Measurements from ENCODE around the gene XPO4.

The XPO4 gene

GRCh38 chr13:20801707-20802106, 100.8 kb downstream of the XPO4 start:
- no peak for ATAC-seq
- peaks cover 28% of the 10 kb centered on the region for H3K4me1 Mint-ChIP-seq
- peak overlapping the region; percentile 43 for H3K27ac Mint-ChIP-seq
- peaks cover 46% of the 10 kb centered on the region for H3K36me3 Mint-ChIP-seq (ENCODE audit: low read depth)
- no peak overlapping the region for H3K4me3 Mint-ChIP-seq
- no peaks in the 10 kb centered on the region for H3K9me3 Mint-ChIP-seq
- no peak for DNase-seq
- no peaks in the 10 kb centered on the region for H3K27me3 Mint-ChIP-seq

GRCh38 chr13:20799726-20800416, 102.7 kb downstream of the XPO4 start:
- H3K27ac Mint-ChIP-seq: no peak overlapping the region

GRCh38 chr13:20798027-20798426, 104.5 kb downstream of the XPO4 start:
- H3K4me1 Mint-ChIP-seq: peaks cover 20% of the 10 kb centered on the region
- H3K27me3 Mint-ChIP-seq: no peaks in the 10 kb centered on the region
- no peak for DNase-seq
- no peak for ATAC-seq
- H3K4me3 Mint-ChIP-seq: no peak overlapping the region
- peaks cover 56% of the 10 kb centered on the region for H3K36me3 Mint-ChIP-seq (ENCODE audit: low read depth)
- H3K27ac Mint-ChIP-seq: no peak overlapping the region
- no peaks in the 10 kb centered on the region for H3K9me3 Mint-ChIP-seq

More at GRCh38 chr13:20799726-20800416, 102.7 kb downstream of the XPO4 start:
- ATAC-seq (peak; percentile 38), DNase-seq (no peak)
- Mint-ChIP-seq H3K4me3 (no peak overlapping the region), H3K4me1 (peaks cover 28% of the 10 kb centered on the region), H3K9me3 (no peaks in the 10 kb centered on the region), H3K27me3 (no peaks in the 10 kb centered on the region), H3K36me3 (ENCODE audit: low read depth) (peaks cover 52% of the 10 kb centered on the region)

GRCh38 chr13:20796791-20797508, 105.6 kb downstream of the XPO4 start:
- no peak overlapping the region for H3K4me3 Mint-ChIP-seq
- H3K4me1 Mint-ChIP-seq: peaks cover 18% of the 10 kb centered on the region
- H3K27me3 Mint-ChIP-seq: no peaks in the 10 kb centered on the region
- no peak for ATAC-seq
- no peak for DNase-seq
- peaks cover 56% of the 10 kb centered on the region for H3K36me3 Mint-ChIP-seq (ENCODE audit: low read depth)
- no peaks in the 10 kb centered on the region for H3K9me3 Mint-ChIP-seq
- H3K27ac Mint-ChIP-seq: no peak overlapping the region

GRCh38 chr13:20789665-20790064, 112.9 kb downstream of the XPO4 start:
- Mint-ChIP-seq H3K27me3 (no peaks in the 10 kb centered on the region), H3K4me3 (no peak overlapping the region), H3K36me3 (ENCODE audit: low read depth) (peaks cover 39% of the 10 kb centered on the region), H3K27ac (no peak overlapping the region), H3K4me1 (no peaks in the 10 kb centered on the region), H3K9me3 (no peaks in the 10 kb centered on the region)
- no peak for ATAC-seq
- DNase-seq: no peak

GRCh38 chr13:20788312-20788711, 114.2 kb downstream of the XPO4 start:
- Mint-ChIP-seq H3K9me3 (no peaks in the 10 kb centered on the region), H3K27me3 (no peaks in the 10 kb centered on the region), H3K4me1 (no peaks in the 10 kb centered on the region), H3K27ac (no peak overlapping the region), H3K36me3 (ENCODE audit: low read depth) (peaks cover 35% of the 10 kb centered on the region), H3K4me3 (no peak overlapping the region)
- ATAC-seq: no peak
- DNase-seq: no peak

GRCh38 chr13:20787180-20787579, 115.4 kb downstream of the XPO4 start:
- no peaks in the 10 kb centered on the region for H3K27me3 Mint-ChIP-seq
- no peaks in the 10 kb centered on the region for H3K4me1 Mint-ChIP-seq
- no peak overlapping the region for H3K27ac Mint-ChIP-seq
- no peak overlapping the region for H3K4me3 Mint-ChIP-seq
- ATAC-seq (no peak), DNase-seq (no peak)
- no peaks in the 10 kb centered on the region for H3K9me3 Mint-ChIP-seq
- peaks cover 41% of the 10 kb centered on the region for H3K36me3 Mint-ChIP-seq (ENCODE audit: low read depth)

GRCh38 chr13:20782116-20782708, 120.3 kb downstream of the XPO4 start:
- Mint-ChIP-seq H3K27ac (no peak overlapping the region), H3K9me3 (no peaks in the 10 kb centered on the region), H3K4me1 (no peaks in the 10 kb centered on the region), H3K36me3 (ENCODE audit: low read depth) (peaks cover 38% of the 10 kb centered on the region), H3K4me3 (no peak overlapping the region), H3K27me3 (no peaks in the 10 kb centered on the region)
- ATAC-seq (no peak), DNase-seq (no peak)

GRCh38 chr13:20780317-20780716, 122.2 kb downstream of the XPO4 start:
- Mint-ChIP-seq H3K4me3 (no peak overlapping the region), H3K36me3 (ENCODE audit: low read depth) (peaks cover 41% of the 10 kb centered on the region), H3K4me1 (peaks cover 3% of the 10 kb centered on the region), H3K27me3 (no peaks in the 10 kb centered on the region), H3K27ac (no peak overlapping the region), H3K9me3 (no peaks in the 10 kb centered on the region)
- ATAC-seq (no peak), DNase-seq (no peak)

- Mint-ChIP-seq H3K27me3 (no peaks in the 10 kb centered on the region), H3K36me3 (ENCODE audit: low read depth) (peaks cover 50% of the 10 kb centered on the region), H3K9me3 (no peaks in the 10 kb centered on the region), H3K27ac (peak overlapping the region; percentile 53), H3K4me1 (peaks cover 9% of the 10 kb centered on the region), H3K4me3 (no peak overlapping the region)
- no peak for DNase-seq
- no peak for ATAC-seq
These were observed 123.1 kb downstream of the XPO4 start for GRCh38 chr13:20779405-20779804.

GRCh38 chr13:20778311-20778710, 124.2 kb downstream of the XPO4 start:
- DNase-seq: no peak
- Mint-ChIP-seq H3K4me3 (no peak overlapping the region), H3K27ac (no peak overlapping the region), H3K9me3 (no peaks in the 10 kb centered on the region), H3K27me3 (no peaks in the 10 kb centered on the region), H3K36me3 (ENCODE audit: low read depth) (peaks cover 47% of the 10 kb centered on the region), H3K4me1 (peaks cover 14% of the 10 kb centered on the region)
- no peak for ATAC-seq

GRCh38 chr13:20776751-20777150, 125.8 kb downstream of the XPO4 start:
- Mint-ChIP-seq H3K27me3 (no peaks in the 10 kb centered on the region), H3K36me3 (ENCODE audit: low read depth) (peaks cover 43% of the 10 kb centered on the region), H3K4me1 (peaks cover 23% of the 10 kb centered on the region), H3K4me3 (no peak overlapping the region), H3K27ac (no peak overlapping the region), H3K9me3 (no peaks in the 10 kb centered on the region)
- no peak for ATAC-seq
- no peak for DNase-seq

- H3K27me3 Mint-ChIP-seq: no peaks in the 10 kb centered on the region
- H3K4me3 Mint-ChIP-seq: no peak overlapping the region
- peaks cover 43% of the 10 kb centered on the region for H3K36me3 Mint-ChIP-seq (ENCODE audit: low read depth)
- ATAC-seq (no peak), DNase-seq (no peak)
- peaks cover 3% of the 10 kb centered on the region for H3K9me3 Mint-ChIP-seq
- H3K27ac Mint-ChIP-seq: no peak overlapping the region
- peaks cover 29% of the 10 kb centered on the region for H3K4me1 Mint-ChIP-seq
These were observed 126.6 kb downstream of the XPO4 start for GRCh38 chr13:20775961-20776360.

GRCh38 chr13:20774746-20775145, 127.8 kb downstream of the XPO4 start:
- peaks cover 11% of the 10 kb centered on the region for H3K9me3 Mint-ChIP-seq
- no peak for ATAC-seq
- H3K4me3 Mint-ChIP-seq: peak overlapping the region; percentile 93
- no peak for DNase-seq
- H3K27me3 Mint-ChIP-seq: no peaks in the 10 kb centered on the region
- peak overlapping the region; percentile 98 for H3K27ac Mint-ChIP-seq
- peaks cover 39% of the 10 kb centered on the region for H3K4me1 Mint-ChIP-seq
- H3K36me3 Mint-ChIP-seq (ENCODE audit: low read depth): peaks cover 52% of the 10 kb centered on the region
